Measurements from ENCODE around the gene ANGPTL8. TPM values are rescaled to one million over a fixed set of nuclear protein-coding genes. Genes with fewer than 3 reads are reported as not detected.
A peak's percentile ranks its signal among the peaks of the same experiment; 100 is the strongest.

ANGPTL8 gene
- total RNA-seq, 1 experiment from 2014 or later, result not detected

GRCh38 chr19:11208561-11209471, 30.6 kb upstream of the ANGPTL8 start:
- POLR2A ChIA-PET (ENCODE audit: low non-redundant PET), result no interaction called here
- Histone ChIP-seq H3K27ac (ENCODE audit: low read depth, low read length, poor library complexity, severe bottlenecking) (no peak overlapping the region), H3K27me3 (replicated peaks; ENCODE audit: insufficient read depth, low read depth, low read length, poor library complexity) (no peaks in the 10 kb centered on the region), H3K9me3 (ENCODE audit: low read depth, low read length, poor library complexity, severe bottlenecking) (no peaks in the 10 kb centered on the region), H3K36me3 (ENCODE audit: insufficient read depth, low read length, poor library complexity, severe bottlenecking) (no peaks in the 10 kb centered on the region), H3K4me1 (ENCODE audit: insufficient read depth, low read length, poor library complexity, severe bottlenecking) (peaks cover under 1% of the 10 kb centered on the region), H3K4me3 (ENCODE audit: low read depth, low read length, poor library complexity, severe bottlenecking) (no peak overlapping the region)
- BruUV-seq (replicated peaks), result no TSS peak
- CTCF ChIA-PET, result no interaction called here
- TF ChIP-seq EZH2 (IDR thresholded peaks at IDR 0.05; ENCODE audit: borderline replicate concordance, low read depth, low read length, poor library complexity, severe bottlenecking), result no peak
- no peak for TF ChIP-seq CTCF (conservative IDR thresholded peaks at IDR 0.05; ENCODE audit: low read depth, low read length)
- peak; percentile 60 for DNase-seq (ENCODE audit: low spot score)
- intact Hi-C loops (cut with micrococcal nuclease; ENCODE audit: unreplicated experiment), result loop anchor here (10.0 kb wide), 1 partner anchor 264 kb away; no protein-coding TSS in a partner anchor

GRCh38 chr19:11209839-11210655, 29.4 kb upstream of the ANGPTL8 start:
- POLR2A ChIA-PET (ENCODE audit: low non-redundant PET), result no interaction called here
- CTCF ChIA-PET, result no interaction called here
- H3K36me3 ChIP-seq (ENCODE audit: insufficient read depth, low read length, poor library complexity, severe bottlenecking), result no peaks in the 10 kb centered on the region
- H3K4me1 ChIP-seq (ENCODE audit: insufficient read depth, low read length, poor library complexity, severe bottlenecking), result no peaks in the 10 kb centered on the region
- no peak overlapping the region for H3K27ac ChIP-seq (ENCODE audit: low read depth, low read length, poor library complexity, severe bottlenecking)
- H3K9me3 ChIP-seq (ENCODE audit: low read depth, low read length, poor library complexity, severe bottlenecking), result no peaks in the 10 kb centered on the region
- intact Hi-C loops (cut with micrococcal nuclease; ENCODE audit: unreplicated experiment), result loop anchor here (10.0 kb wide), 1 partner anchor 265 kb away; no protein-coding TSS in a partner anchor
- TF ChIP-seq CTCF (conservative IDR thresholded peaks at IDR 0.05; ENCODE audit: low read depth, low read length), result no peak
- TF ChIP-seq EZH2 (IDR thresholded peaks at IDR 0.05; ENCODE audit: borderline replicate concordance, low read depth, low read length, poor library complexity, severe bottlenecking), result no peak
- no peak for DNase-seq (ENCODE audit: low spot score)
- no peaks in the 10 kb centered on the region for H3K27me3 ChIP-seq (replicated peaks; ENCODE audit: insufficient read depth, low read depth, low read length, poor library complexity)
- BruUV-seq (replicated peaks), result no TSS peak
- H3K4me3 ChIP-seq (ENCODE audit: low read depth, low read length, poor library complexity, severe bottlenecking), result no peak overlapping the region

- no peaks in the 10 kb centered on the region for H3K4me1 ChIP-seq (ENCODE audit: insufficient read depth, low read length, poor library complexity, severe bottlenecking)
- no peak for DNase-seq (ENCODE audit: low spot score)
- intact Hi-C loops (cut with micrococcal nuclease; ENCODE audit: unreplicated experiment), result no loop called here
- TF ChIP-seq CTCF (conservative IDR thresholded peaks at IDR 0.05; ENCODE audit: low read depth, low read length) (no peak), EZH2 (IDR thresholded peaks at IDR 0.05; ENCODE audit: borderline replicate concordance, low read depth, low read length, poor library complexity, severe bottlenecking) (no peak)
- H3K9me3 ChIP-seq (ENCODE audit: low read depth, low read length, poor library complexity, severe bottlenecking), result no peaks in the 10 kb centered on the region
- no peak overlapping the region for H3K4me3 ChIP-seq (ENCODE audit: low read depth, low read length, poor library complexity, severe bottlenecking)
- H3K27ac ChIP-seq (ENCODE audit: low read depth, low read length, poor library complexity, severe bottlenecking), result no peak overlapping the region
- H3K27me3 ChIP-seq (replicated peaks; ENCODE audit: insufficient read depth, low read depth, low read length, poor library complexity), result no peaks in the 10 kb centered on the region
- H3K36me3 ChIP-seq (ENCODE audit: insufficient read depth, low read length, poor library complexity, severe bottlenecking), result no peaks in the 10 kb centered on the region
- ChIA-PET POLR2A (ENCODE audit: low non-redundant PET) (no interaction called here), CTCF (no interaction called here)
- no TSS peak for BruUV-seq (replicated peaks)
Measured at GRCh38 chr19:11210656-11210928, 28.8 kb upstream of the ANGPTL8 start.

All from A673 (cell line).